Thyroid gland (tissue), 4 donors: Measurements from ENCODE around the gene CNOT2. TPM values are rescaled to one million over a fixed set of nuclear protein-coding genes. Genes with fewer than 3 reads are reported as not detected.

Experiments
- DNase-seq, 2 donors: peaks; one replicate each; pipeline ENCODE4 v3.0.0-alpha.2; 2019
- H3K27ac ChIP-seq, 3 donors: fragments of 200-600 bp; sonication (generic); 1 replicate in 2 of 3; 2 replicates in 1 of 3; pipeline ENCODE4 v1.5.1; 2016 to 2019; ENCODE audit warnings: mild to moderate bottlenecking in 1 of 3, moderate library complexity in 1 of 3
- H3K27me3 ChIP-seq: fragments of 200-600 bp; sonication (generic); one replicate; pipeline ENCODE4 v1.5.1; 2019
- H3K36me3 ChIP-seq, 2 donors: fragments of 200-600 bp; sonication (generic); one replicate each; pipeline ENCODE4 v1.5.1; 2016 to 2019
- H3K4me1 ChIP-seq, 2 donors: fragments of 200-600 bp; sonication (generic); one replicate each; pipeline ENCODE4 v1.5.1; 2017 to 2019
- H3K4me3 ChIP-seq, 3 donors: fragments of 200-600 bp; sonication (generic); replicated peaks in 1 of 3; 1 replicate in 2 of 3; 2 replicates in 1 of 3; pipeline ENCODE4 v1.5.1; 2016; ENCODE audit warnings: mild to moderate bottlenecking in 1 of 3
- H3K9me3 ChIP-seq: fragments of 200-600 bp; sonication (generic); one replicate; pipeline ENCODE4 v1.5.1; 2017
- CTCF ChIP-seq, 6 experiments: fragments of 200-600 bp in 3 of 6; fragments of 450-650 bp in 3 of 6; sonication (generic) in 3 of 6; IDR thresholded peaks; one replicate each; pipeline ENCODE4 v1.5.1; 2016 to 2019; ENCODE audit warnings: antibody characterized with exemption in 6 of 6, mild to moderate bottlenecking in 2 of 6, inconsistent platforms in 1 of 6, moderate library complexity in 1 of 6
- POLR2A ChIP-seq, 2 donors: fragments of 450-650 bp; IDR thresholded peaks; one replicate each; pipeline ENCODE4 v1.6.1; 2017; ENCODE audit warnings: antibody characterized with exemption in 2 of 2, mild to moderate bottlenecking in 2 of 2, moderate library complexity in 1 of 2
- WGBS, 2 donors: methylation state at CpG; one replicate each; pipeline ENCODE4 v1.1.5; 2017; 5-methylcytosine and 5-hydroxymethylcytosine counted together
- intact Hi-C: fragments of 100-400 bp; cut with DNase I; formaldehyde crosslinking; loops from one replicate; pipeline ENCODE4 v1.15.1; 2023
- total RNA-seq, 4 donors: library from RNA; depleted of rRNA; stranded (reverse); fragments of >200 nt; gene quantifications; one replicate each; pipeline ENCODE4 v1.2.3, GENCODE V29; 2016

Gene CNOT2
- total RNA-seq, 4 donors from 2014 or later: 162 to 245 (median 173) TPM

- Histone ChIP-seq H3K27me3 (no peaks in the 10 kb centered on the region), H3K4me3 (no peak overlapping the region), H3K36me3 (no peaks in the 10 kb centered on the region), H3K9me3 (no peaks in the 10 kb centered on the region), H3K4me1 (no peaks in the 10 kb centered on the region), H3K27ac (no peak overlapping the region)
- DNase-seq: no peak
- TF ChIP-seq POLR2A (IDR thresholded peaks at IDR 0.05): no peak
- no peak for TF ChIP-seq CTCF (IDR thresholded peaks at IDR 0.05)
- intact Hi-C loops: no loop called here
- WGBS, 2 donors: 82 to 88% methylated on average over 2 of the region's 2 CpGs
Observed at GRCh38 chr12:70393787-70394499, 150.7 kb downstream of the CNOT2 start.

- no peak for TF ChIP-seq POLR2A (IDR thresholded peaks at IDR 0.05)
- no peak for TF ChIP-seq CTCF (IDR thresholded peaks at IDR 0.05)
- Histone ChIP-seq H3K36me3 (no peaks in the 10 kb centered on the region), H3K9me3 (no peaks in the 10 kb centered on the region), H3K4me3 (no peak overlapping the region), H3K27me3 (no peaks in the 10 kb centered on the region), H3K27ac (no peak overlapping the region), H3K4me1 (no peaks in the 10 kb centered on the region)
- DNase-seq: no peak
- intact Hi-C loops: no loop called here
Observed at GRCh38 chr12:70398002-70398401, 154.8 kb downstream of the CNOT2 start.

- Histone ChIP-seq H3K4me3 (no peak overlapping the region), H3K27ac (no peak overlapping the region), H3K36me3 (no peaks in the 10 kb centered on the region), H3K9me3 (no peaks in the 10 kb centered on the region), H3K4me1 (no peaks in the 10 kb centered on the region), H3K27me3 (no peaks in the 10 kb centered on the region)
- intact Hi-C loops: no loop called here
- TF ChIP-seq POLR2A (IDR thresholded peaks at IDR 0.05): no peak
- no peak for TF ChIP-seq CTCF (IDR thresholded peaks at IDR 0.05)
- no peak for DNase-seq
- WGBS, 2 donors: 88 to 90% methylated on average over 3 of the region's 3 CpGs
Observed at GRCh38 chr12:70398862-70399261, 155.6 kb downstream of the CNOT2 start.

- Histone ChIP-seq H3K9me3 (no peaks in the 10 kb centered on the region), H3K36me3 (no peaks in the 10 kb centered on the region), H3K4me3 (no peak overlapping the region), H3K27ac (no peak overlapping the region), H3K27me3 (no peaks in the 10 kb centered on the region), H3K4me1 (no peaks in the 10 kb centered on the region)
- TF ChIP-seq CTCF (IDR thresholded peaks at IDR 0.05) (no peak), POLR2A (IDR thresholded peaks at IDR 0.05) (no peak)
- intact Hi-C loops: no loop called here
- no peak for DNase-seq
- 86 to 96% methylated on average over 6 of the region's 6 CpGs for WGBS, 2 donors
Observed at GRCh38 chr12:70399311-70399710, 156.1 kb downstream of the CNOT2 start.

- Histone ChIP-seq H3K27ac (no peak overlapping the region), H3K36me3 (no peaks in the 10 kb centered on the region), H3K27me3 (no peaks in the 10 kb centered on the region), H3K4me1 (no peaks in the 10 kb centered on the region), H3K9me3 (no peaks in the 10 kb centered on the region), H3K4me3 (no peak overlapping the region)
- WGBS, 2 donors: 74 to 98% methylated on average over 3 of the region's 3 CpGs
- intact Hi-C loops: no loop called here
- no peak for DNase-seq
- TF ChIP-seq CTCF (IDR thresholded peaks at IDR 0.05) (no peak), POLR2A (IDR thresholded peaks at IDR 0.05) (no peak)
Observed at GRCh38 chr12:70400124-70400523, 156.9 kb downstream of the CNOT2 start.
